SJCRH30 (cell line): Measurements from ENCODE around the gene CTPS2. TPM values are rescaled to one million over a fixed set of nuclear protein-coding genes. Genes with fewer than 3 reads are reported as not detected.
A peak's percentile ranks its signal among the peaks of the same experiment; 100 is the strongest.
"Not testable (repeated sequence)": the region's sequence is repeated elsewhere in the genome, so short reads cannot be mapped to it uniquely, and the experiment has no call there.

ENCODE experiments used
- DNase-seq, 2 experiments: peaks; one replicate each; pipeline ENCODE4 v3.0.0-alpha.2; 2015 to 2020
- H3K27ac ChIP-seq: fragments of 250-450 bp; sonication (Bioruptor Pico); 2 replicates; pipeline ENCODE4 v1.5.1; 2020; ENCODE audit warnings: mild to moderate bottlenecking, moderate library complexity
- H3K27me3 ChIP-seq: fragments of 250-450 bp; sonication (Bioruptor Pico); 2 replicates; pipeline ENCODE4 v1.5.1; 2020; ENCODE audit warnings: mild to moderate bottlenecking, moderate library complexity
- H3K36me3 ChIP-seq: fragments of 250-450 bp; sonication (Bioruptor Pico); 2 replicates; pipeline ENCODE4 v1.5.1; 2020; ENCODE audit warnings: mild to moderate bottlenecking, moderate library complexity
- H3K4me1 ChIP-seq: fragments of 250-450 bp; sonication (Bioruptor Pico); 2 replicates; pipeline ENCODE4 v1.5.1; 2020; ENCODE audit warnings: mild to moderate bottlenecking, moderate library complexity
- H3K4me3 ChIP-seq: fragments of 250-450 bp; sonication (Bioruptor Pico); 2 replicates; pipeline ENCODE4 v1.5.1; 2020; ENCODE audit warnings: mild to moderate bottlenecking, moderate library complexity
- H3K9me3 ChIP-seq: fragments of 250-450 bp; sonication (Bioruptor Pico); replicated peaks from 2 replicates; pipeline ENCODE4 v1.5.1; 2020; ENCODE audit warnings: mild to moderate bottlenecking, moderate library complexity
- total RNA-seq: library from RNA; depleted of rRNA; stranded (reverse); fragments of >200 nt; shearing (Covaris generic); gene quantifications from 2 replicates; pipeline ENCODE4 v1.2.3, GENCODE V29; 2014; rRNA removed

CTPS2 gene
- total RNA-seq, result 39.1 and 41.3 TPM in 2 replicates

GRCh38 chrX:16712548-16713155, at the start of gene CTPS2:
Gene CTPS2, minus strand, starts transcription at chrX:16712669. Its CDS starts 9,767 bp downstream, at chrX:16702902.
- peak; percentile 85 to 86 for DNase-seq
- Histone ChIP-seq H3K27ac (peak within 1 kb of the TSS; percentile 68), H3K9me3 (no peaks in the 10 kb centered on the region), H3K36me3 (peaks cover 1% of the 10 kb centered on the region; the same call in 1 of the 2 replicates), H3K4me3 (peak within 1 kb of the TSS; percentile 97), H3K27me3 (no peaks in the 10 kb centered on the region), H3K4me1 (no peaks in the 10 kb centered on the region)

- not testable (repeated sequence) for H3K27me3 ChIP-seq, DNase-seq, H3K4me1 ChIP-seq, H3K9me3 ChIP-seq, H3K27ac ChIP-seq, H3K4me3 ChIP-seq
- H3K36me3 ChIP-seq, result peaks cover 20% of the 10 kb centered on the region
Measured at GRCh38 chrX:16761500-16761899, 49.0 kb upstream of the CTPS2 start.

DNA sequence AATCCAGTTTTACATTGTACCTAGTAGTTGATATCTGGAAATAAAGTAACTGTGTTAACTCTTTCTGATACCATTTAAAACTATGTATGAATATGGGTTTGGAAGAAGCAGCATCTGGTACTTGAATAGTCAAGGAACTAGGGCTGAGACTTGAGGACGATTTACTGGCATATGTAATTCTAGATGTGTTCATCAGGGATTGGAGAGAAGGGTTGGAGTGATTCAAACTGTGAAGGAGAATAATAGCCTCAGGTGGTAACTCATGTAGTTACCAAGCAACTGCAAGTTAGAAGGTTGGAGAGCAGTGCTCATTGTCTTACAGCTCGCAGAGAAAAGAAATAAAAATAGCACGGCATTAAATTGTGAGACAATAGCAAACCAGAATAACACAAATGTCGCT, 44.3 kb upstream of the CTPS2 start:
- H3K36me3 ChIP-seq, result peaks cover 36% of the 10 kb centered on the region
- no peak overlapping the region for H3K4me3 ChIP-seq
- H3K9me3 ChIP-seq, result no peaks in the 10 kb centered on the region

DNA sequence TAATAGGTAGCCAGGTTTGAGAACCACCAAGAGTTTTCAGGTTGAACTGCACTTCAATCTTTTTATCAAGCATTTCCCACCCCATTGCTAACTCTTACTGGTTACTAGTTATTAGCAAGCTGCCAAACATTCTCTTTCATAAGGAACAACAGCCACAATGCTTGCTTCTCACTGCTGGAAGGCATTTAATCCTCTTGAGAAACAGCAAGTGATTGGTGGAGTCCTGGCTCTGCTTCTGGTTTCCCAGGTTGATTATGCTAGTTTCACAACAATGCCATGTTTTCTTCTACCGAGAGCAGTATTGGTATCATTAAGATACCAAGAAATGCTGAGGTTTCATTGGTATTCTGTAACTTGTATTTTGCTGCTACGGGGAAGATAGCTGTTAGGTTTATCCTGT, 41.5 kb upstream of the CTPS2 start:
- DNase-seq, result no peak
- Histone ChIP-seq H3K36me3 (peaks cover 29% of the 10 kb centered on the region), H3K4me1 (no peaks in the 10 kb centered on the region), H3K9me3 (no peaks in the 10 kb centered on the region), H3K4me3 (no peak overlapping the region), H3K27ac (no peak overlapping the region), H3K27me3 (no peaks in the 10 kb centered on the region)

More for the DNA sequence above, 44.3 kb upstream of the CTPS2 start:
- Histone ChIP-seq H3K27me3 (no peaks in the 10 kb centered on the region), H3K4me1 (no peaks in the 10 kb centered on the region), H3K27ac (no peak overlapping the region)
- DNase-seq, result no peak

DNA sequence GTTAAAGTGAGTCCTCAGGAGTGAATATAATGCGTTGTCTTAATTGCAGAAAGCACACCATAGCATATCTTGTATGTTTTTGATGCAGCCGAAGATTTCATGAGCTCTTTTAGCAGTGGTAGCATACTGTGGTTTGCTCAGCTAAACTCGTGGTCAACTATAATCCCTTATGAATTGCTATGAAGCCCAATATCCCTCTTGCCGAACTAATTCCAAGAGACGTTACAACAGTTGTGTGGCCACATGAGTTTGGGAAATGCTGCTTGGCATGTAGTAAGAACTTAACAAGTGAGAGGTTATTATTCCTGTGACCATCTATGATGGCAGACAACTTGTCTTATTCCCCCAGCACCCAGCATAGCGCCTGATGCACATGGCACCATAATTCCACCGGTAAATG, 37.7 kb upstream of the CTPS2 start:
- Histone ChIP-seq H3K4me1 (no peaks in the 10 kb centered on the region), H3K36me3 (peaks cover 16% of the 10 kb centered on the region), H3K4me3 (no peak overlapping the region), H3K9me3 (no peaks in the 10 kb centered on the region), H3K27ac (no peak overlapping the region), H3K27me3 (no peaks in the 10 kb centered on the region)
- peak; percentile 21 to 50 for DNase-seq

GRCh38 chrX:16748425-16748824, 36.0 kb upstream of the CTPS2 start:
- H3K4me1 ChIP-seq, result no peaks in the 10 kb centered on the region
- DNase-seq, result no peak
- H3K27ac ChIP-seq, result no peak overlapping the region
- H3K4me3 ChIP-seq, result no peak overlapping the region
- H3K36me3 ChIP-seq, result peaks cover 19% of the 10 kb centered on the region
- no peaks in the 10 kb centered on the region for H3K27me3 ChIP-seq
- H3K9me3 ChIP-seq, result no peaks in the 10 kb centered on the region

DNA sequence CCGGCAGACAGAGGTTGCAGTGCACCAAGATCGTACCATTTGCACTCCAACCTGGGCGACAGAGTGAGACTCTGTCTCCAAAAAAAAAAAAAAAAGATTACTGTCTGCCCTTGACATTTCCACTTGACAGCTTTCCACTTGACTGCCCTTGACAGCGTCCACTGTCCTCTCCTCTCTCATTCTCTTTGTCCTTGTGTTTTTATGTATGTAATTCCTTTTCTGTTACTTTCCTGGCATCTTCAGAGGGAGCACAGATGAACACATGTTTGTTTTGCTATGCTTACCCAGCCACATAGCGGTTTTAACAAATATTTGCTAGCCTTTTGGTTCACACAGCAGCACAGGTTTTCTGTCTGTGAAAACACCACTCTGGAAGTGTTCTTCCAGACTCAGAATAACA, 33.2 kb upstream of the CTPS2 start:
- Histone ChIP-seq H3K9me3 (no peaks in the 10 kb centered on the region), H3K4me1 (no peaks in the 10 kb centered on the region), H3K4me3 (no peak overlapping the region), H3K27ac (no peak overlapping the region), H3K27me3 (no peaks in the 10 kb centered on the region), H3K36me3 (peaks cover 25% of the 10 kb centered on the region)
- DNase-seq, result no peak

- no peaks in the 10 kb centered on the region for H3K4me1 ChIP-seq
- no peak overlapping the region for H3K27ac ChIP-seq
- H3K36me3 ChIP-seq, result peaks cover 25% of the 10 kb centered on the region
- DNase-seq, result no peak
- H3K27me3 ChIP-seq, result no peaks in the 10 kb centered on the region
- H3K4me3 ChIP-seq, result no peak overlapping the region
- no peaks in the 10 kb centered on the region for H3K9me3 ChIP-seq
Measured at GRCh38 chrX:16745102-16745501, 32.6 kb upstream of the CTPS2 start.

DNA sequence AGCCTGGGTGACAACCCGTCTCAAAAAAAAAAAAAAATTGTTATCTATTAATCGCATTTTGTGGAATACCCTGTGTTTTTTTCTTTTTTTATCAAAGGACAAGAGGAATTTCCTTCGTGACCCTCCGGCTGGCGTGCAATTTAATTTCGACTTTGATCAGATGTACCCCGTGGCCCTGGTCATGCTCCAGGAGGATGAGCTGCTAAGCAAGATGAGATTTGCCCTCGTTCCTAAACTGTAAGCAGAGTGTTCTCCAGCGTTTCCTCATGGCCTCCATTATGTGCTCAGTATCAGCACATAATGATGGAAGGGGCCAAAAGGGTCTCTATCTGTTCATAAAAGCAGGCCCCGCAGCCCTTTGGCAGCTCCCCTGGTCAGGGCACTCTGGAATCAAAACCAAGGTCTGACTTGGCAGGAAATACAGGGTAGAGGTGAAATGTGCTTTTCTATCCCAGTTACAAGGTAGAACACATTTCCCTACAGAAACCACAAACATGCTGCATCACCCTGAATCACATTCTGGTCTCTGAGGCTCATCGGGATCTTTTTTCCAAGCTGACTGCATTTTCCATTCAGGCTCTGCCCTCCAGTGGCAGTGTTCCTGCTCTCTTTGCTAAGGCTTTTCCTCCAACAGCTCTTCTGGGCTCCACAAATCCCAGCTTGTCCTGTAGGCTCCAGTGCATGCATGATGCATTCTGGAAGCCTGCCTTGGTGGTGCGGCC, 31.3 kb upstream of the CTPS2 start:
- peaks cover 22% of the 10 kb centered on the region for H3K36me3 ChIP-seq
- H3K9me3 ChIP-seq, result no peaks in the 10 kb centered on the region
- H3K27ac ChIP-seq, result no peak overlapping the region
- H3K27me3 ChIP-seq, result no peaks in the 10 kb centered on the region
- H3K4me1 ChIP-seq, result no peaks in the 10 kb centered on the region
- H3K4me3 ChIP-seq, result no peak overlapping the region
- no peak for DNase-seq

- no peak for DNase-seq
- no peak overlapping the region for H3K27ac ChIP-seq
- H3K9me3 ChIP-seq, result no peaks in the 10 kb centered on the region
- H3K36me3 ChIP-seq, result peaks cover 50% of the 10 kb centered on the region
- no peaks in the 10 kb centered on the region for H3K4me1 ChIP-seq
- no peak overlapping the region for H3K4me3 ChIP-seq
- H3K27me3 ChIP-seq, result no peaks in the 10 kb centered on the region
Measured at GRCh38 chrX:16739574-16739973, 27.1 kb upstream of the CTPS2 start.

DNA sequence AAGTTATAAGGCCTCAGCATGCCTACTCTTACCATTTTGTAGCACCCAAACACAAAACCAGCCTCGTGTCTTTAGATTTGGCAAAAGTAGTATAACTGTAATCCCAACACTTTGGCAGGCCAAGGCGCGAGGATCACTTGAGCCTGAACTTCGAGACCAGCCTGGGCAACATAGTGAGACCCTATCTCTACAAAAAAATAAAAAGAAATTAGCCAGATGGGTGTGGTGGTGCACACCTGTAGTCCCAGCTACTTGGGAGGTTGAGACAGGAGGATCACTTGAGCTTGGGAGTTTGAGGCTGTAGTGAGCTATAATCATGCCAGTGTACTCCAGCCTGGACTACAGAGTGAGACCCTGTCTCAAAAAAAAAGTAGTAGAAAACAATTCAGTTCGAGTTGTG, 24.6 kb upstream of the CTPS2 start:
- no peak for DNase-seq
- Histone ChIP-seq H3K36me3 (peaks cover 40% of the 10 kb centered on the region), H3K27me3 (no peaks in the 10 kb centered on the region), H3K9me3 (no peaks in the 10 kb centered on the region), H3K27ac (no peak overlapping the region), H3K4me3 (no peak overlapping the region), H3K4me1 (no peaks in the 10 kb centered on the region)

DNA sequence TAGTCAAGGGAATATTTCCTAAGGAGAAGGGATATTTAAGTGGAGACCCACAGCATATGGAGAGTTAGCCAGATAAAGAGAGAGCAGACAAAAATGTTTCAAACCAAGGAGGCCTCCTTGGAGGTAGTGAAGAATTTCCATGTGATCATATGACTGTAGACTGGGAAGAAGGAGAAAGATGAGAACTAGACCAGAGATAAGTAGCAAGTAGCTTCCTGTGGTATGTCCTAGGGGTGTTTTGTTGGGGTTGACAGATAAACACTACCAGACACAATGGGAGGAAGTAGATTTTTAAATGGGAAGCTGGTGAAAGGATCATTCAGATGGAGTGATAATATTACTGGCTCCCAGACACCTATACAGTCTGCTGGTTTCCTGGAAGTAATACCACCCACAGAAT, 20.5 kb upstream of the CTPS2 start:
- Histone ChIP-seq H3K27ac (no peak overlapping the region), H3K4me1 (no peaks in the 10 kb centered on the region), H3K4me3 (no peak overlapping the region), H3K36me3 (peaks cover 34% of the 10 kb centered on the region), H3K9me3 (no peaks in the 10 kb centered on the region), H3K27me3 (no peaks in the 10 kb centered on the region)
- DNase-seq, result no peak

GRCh38 chrX:16730450-16730849, 18.0 kb upstream of the CTPS2 start:
- Histone ChIP-seq H3K4me1 (no peaks in the 10 kb centered on the region), H3K9me3 (no peaks in the 10 kb centered on the region), H3K36me3 (peaks cover 12% of the 10 kb centered on the region; the same call in 1 of the 2 replicates), H3K4me3 (no peak overlapping the region), H3K27me3 (no peaks in the 10 kb centered on the region), H3K27ac (no peak overlapping the region)
- no peak for DNase-seq

DNA sequence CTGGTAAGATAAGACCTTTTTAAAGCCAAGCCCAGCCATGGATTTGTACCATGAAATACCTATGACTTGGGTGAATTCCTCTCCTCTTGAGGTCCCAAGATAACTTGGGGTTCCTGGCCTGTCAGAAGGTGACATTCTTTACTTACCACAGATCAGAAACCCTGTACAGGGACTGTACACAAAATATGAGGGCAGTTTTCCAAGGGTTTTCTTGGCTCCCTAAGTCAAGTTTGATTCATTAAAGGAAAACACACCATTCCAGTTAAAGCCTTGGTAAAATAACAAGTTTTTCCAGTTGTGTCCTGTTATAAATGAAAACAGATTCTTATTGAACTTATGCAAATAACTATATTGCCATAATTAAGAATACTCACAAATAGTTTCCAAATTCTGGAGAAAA, 15.2 kb upstream of the CTPS2 start:
- no peak for DNase-seq
- Histone ChIP-seq H3K9me3 (no peaks in the 10 kb centered on the region), H3K27me3 (no peaks in the 10 kb centered on the region), H3K4me3 (no peak overlapping the region), H3K36me3 (0 out of 2 replicates have a peak, but pooled peaks cover 2% of the 10 kb centered on the region), H3K4me1 (no peaks in the 10 kb centered on the region), H3K27ac (no peak overlapping the region)

DNA sequence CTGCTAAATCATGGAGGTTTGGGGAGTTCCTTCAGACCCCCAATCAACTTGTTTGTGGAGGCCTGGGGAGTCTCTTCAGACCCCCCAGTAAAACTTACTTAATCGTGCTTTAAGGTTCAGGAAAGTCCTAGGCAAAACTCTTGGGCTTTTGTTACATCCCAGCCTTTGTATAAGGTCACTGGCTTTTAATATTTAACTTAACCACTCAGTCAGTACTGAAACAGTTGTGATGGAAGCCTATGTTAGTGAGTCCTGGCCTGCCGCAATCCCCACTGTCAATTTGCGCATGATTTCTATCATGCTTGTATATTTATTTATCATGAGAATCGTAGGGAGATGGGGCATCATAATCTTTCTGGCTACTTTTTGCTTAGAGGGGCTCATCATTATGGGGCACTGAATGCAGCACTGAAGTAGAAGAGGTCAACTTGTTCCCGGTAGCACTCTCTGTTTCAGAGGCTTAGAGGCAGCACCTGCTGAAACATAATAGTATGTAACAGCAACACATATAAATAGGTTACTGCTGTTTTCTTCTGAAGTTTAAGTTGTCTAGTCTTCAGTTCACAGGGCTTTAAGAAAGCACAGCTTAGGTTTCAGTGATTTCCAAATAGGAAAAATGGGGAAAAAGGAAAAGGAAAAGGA, 14.0 kb upstream of the CTPS2 start:
- not testable (repeated sequence) for H3K9me3 ChIP-seq, DNase-seq, H3K27me3 ChIP-seq, H3K27ac ChIP-seq, H3K4me3 ChIP-seq, H3K4me1 ChIP-seq, H3K36me3 ChIP-seq
